Activated CD4-positive, alpha-beta T cell treated with anti-CD3 and anti-CD28 coated beads, Interleukin-2, amount 10 ng/mL, durations not matched to agents 24 days and 14 days (primary cell): ENCODE results near the gene GALM. TPM values are rescaled to one million over a fixed set of nuclear protein-coding genes. Genes with fewer than 3 reads are reported as not detected.
A peak's percentile ranks its signal among the peaks of the same experiment; 100 is the strongest.
"Not testable (repeated sequence)": the region's sequence is repeated elsewhere in the genome, so short reads cannot be mapped to it uniquely, and the experiment has no call there.

Experiments
- DNase-seq: peaks from one replicate; pipeline ENCODE4 v3.0.0; 2022
- H3K27ac Mint-ChIP-seq: one replicate; pipeline ENCODE4 v1.8.0; 2022; ENCODE audit warnings: mild to moderate bottlenecking, mixed read lengths
- H3K27me3 Mint-ChIP-seq: one replicate; pipeline ENCODE4 v1.8.0; 2022; ENCODE audit warnings: mixed read lengths
- H3K36me3 Mint-ChIP-seq: one replicate; pipeline ENCODE4 v1.8.0; 2022; ENCODE audit warnings: low read depth, mild to moderate bottlenecking, mixed read lengths
- H3K4me1 Mint-ChIP-seq: one replicate; pipeline ENCODE4 v1.8.0; 2021; ENCODE audit warnings: mixed read lengths
- H3K4me3 Mint-ChIP-seq: one replicate; pipeline ENCODE4 v1.8.0; 2022; ENCODE audit warnings: mild to moderate bottlenecking, moderate library complexity, mixed read lengths
- H3K9me3 Mint-ChIP-seq: one replicate; pipeline ENCODE4 v1.8.0; 2021; ENCODE audit warnings: mixed read lengths
- intact Hi-C: fragments of 100-400 bp; cut with micrococcal nuclease; formaldehyde crosslinking; loops from one replicate; pipeline ENCODE4 v1.15.1; 2023
- total RNA-seq: library from RNA; stranded (reverse); gene quantifications from 2 replicates; pipeline ENCODE4 v1.2.3, GENCODE V29; 2022

Gene GALM
- total RNA-seq, 1 donor from 2014 or later = 57.4 TPM

- no peak overlapping the region for H3K4me3 Mint-ChIP-seq
- no peak for DNase-seq
- intact Hi-C loops = no loop called here
- peaks cover 46% of the 10 kb centered on the region for H3K4me1 Mint-ChIP-seq
- H3K36me3 Mint-ChIP-seq = peaks cover 76% of the 10 kb centered on the region
- H3K9me3 Mint-ChIP-seq = no peaks in the 10 kb centered on the region
- H3K27me3 Mint-ChIP-seq = no peaks in the 10 kb centered on the region
- H3K27ac Mint-ChIP-seq = peak overlapping the region; percentile 88
Observed at GRCh38 chr2:38676681-38677080, 10.8 kb downstream of the GALM start.

- peaks cover 52% of the 10 kb centered on the region for H3K4me1 Mint-ChIP-seq
- H3K9me3 Mint-ChIP-seq, H3K4me3 Mint-ChIP-seq, H3K27ac Mint-ChIP-seq, H3K27me3 Mint-ChIP-seq, DNase-seq, intact Hi-C loops: not testable (repeated sequence)
- peaks cover 86% of the 10 kb centered on the region for H3K36me3 Mint-ChIP-seq
Observed at GRCh38 chr2:38680868-38681267, 15.0 kb downstream of the GALM start.

- intact Hi-C loops = loop anchor here (1.0 to 2.0 kb wide), 2 partner anchors 15 kb away; no protein-coding TSS in a partner anchor
- Mint-ChIP-seq H3K36me3 (peaks cover 86% of the 10 kb centered on the region), H3K9me3 (no peaks in the 10 kb centered on the region), H3K4me3 (peak overlapping the region; percentile 61), H3K4me1 (peaks cover 52% of the 10 kb centered on the region), H3K27ac (peak overlapping the region; percentile 79), H3K27me3 (no peaks in the 10 kb centered on the region)
- no peak for DNase-seq
Observed at GRCh38 chr2:38682008-38682575, 16.2 kb downstream of the GALM start.

GRCh38 chr2:38682620-38683019 is 16.7 kb downstream of the GALM start:
- Mint-ChIP-seq H3K36me3 (peaks cover 85% of the 10 kb centered on the region), H3K4me1 (peaks cover 48% of the 10 kb centered on the region), H3K4me3 (peak overlapping the region; percentile 61), H3K27ac (peak overlapping the region; percentile 79)
- not testable (repeated sequence) for DNase-seq, H3K9me3 Mint-ChIP-seq, H3K27me3 Mint-ChIP-seq
- intact Hi-C loops = loop anchor here (1.0 to 2.0 kb wide), 2 partner anchors 14 to 15 kb away; no protein-coding TSS in a partner anchor

GRCh38 chr2:38683766-38684165 is 17.9 kb downstream of the GALM start:
- Mint-ChIP-seq H3K4me1 (peaks cover 44% of the 10 kb centered on the region), H3K27me3 (no peaks in the 10 kb centered on the region), H3K4me3 (no peak overlapping the region), H3K27ac (no peak overlapping the region), H3K9me3 (no peaks in the 10 kb centered on the region), H3K36me3 (peaks cover 82% of the 10 kb centered on the region)
- intact Hi-C loops = loop anchor here (2.0 kb wide), 1 partner anchor 13 kb away; no protein-coding TSS in a partner anchor
- DNase-seq = no peak

- Mint-ChIP-seq H3K36me3 (peaks cover 79% of the 10 kb centered on the region), H3K27ac (peak overlapping the region; percentile 72), H3K4me1 (peaks cover 46% of the 10 kb centered on the region), H3K27me3 (no peaks in the 10 kb centered on the region), H3K9me3 (no peaks in the 10 kb centered on the region), H3K4me3 (no peak overlapping the region)
- intact Hi-C loops = no loop called here
- DNase-seq = no peak
Observed at GRCh38 chr2:38685116-38685735, 19.3 kb downstream of the GALM start.

GRCh38 chr2:38690499-38691420 is 24.8 kb downstream of the GALM start:
- Mint-ChIP-seq H3K27me3 (no peaks in the 10 kb centered on the region), H3K9me3 (no peaks in the 10 kb centered on the region), H3K36me3 (peaks cover 71% of the 10 kb centered on the region), H3K4me3 (no peak overlapping the region), H3K27ac (peak overlapping the region; percentile 86), H3K4me1 (peaks cover 46% of the 10 kb centered on the region)
- intact Hi-C loops = loop anchor here (1.0 kb wide), 2 partner anchors 23 to 32 kb away; no protein-coding TSS in a partner anchor
- DNase-seq = no peak

- H3K4me1 Mint-ChIP-seq = peaks cover 46% of the 10 kb centered on the region
- no peaks in the 10 kb centered on the region for H3K9me3 Mint-ChIP-seq
- H3K27me3 Mint-ChIP-seq = no peaks in the 10 kb centered on the region
- intact Hi-C loops = loop anchor here (1.0 kb wide), 1 partner anchor 30 kb away; no protein-coding TSS in a partner anchor
- no peak overlapping the region for H3K4me3 Mint-ChIP-seq
- peaks cover 67% of the 10 kb centered on the region for H3K36me3 Mint-ChIP-seq
- DNase-seq = no peak
- H3K27ac Mint-ChIP-seq = peak overlapping the region; percentile 21
Observed at GRCh38 chr2:38691994-38692393, 26.1 kb downstream of the GALM start.

- Mint-ChIP-seq H3K36me3 (peaks cover 65% of the 10 kb centered on the region), H3K9me3 (no peaks in the 10 kb centered on the region), H3K27me3 (no peaks in the 10 kb centered on the region), H3K4me3 (no peak overlapping the region), H3K4me1 (peaks cover 50% of the 10 kb centered on the region), H3K27ac (peak overlapping the region; percentile 39)
- no peak for DNase-seq
- intact Hi-C loops = no loop called here
Observed at GRCh38 chr2:38692636-38693318, 26.9 kb downstream of the GALM start.

- peak overlapping the region; percentile 81 for H3K27ac Mint-ChIP-seq
- H3K9me3 Mint-ChIP-seq = no peaks in the 10 kb centered on the region
- peaks cover 58% of the 10 kb centered on the region for H3K4me1 Mint-ChIP-seq
- H3K36me3 Mint-ChIP-seq = peaks cover 54% of the 10 kb centered on the region
- intact Hi-C loops = loop anchor here (2.0 kb wide), 1 partner anchor 14 kb away; no protein-coding TSS in a partner anchor
- no peak overlapping the region for H3K4me3 Mint-ChIP-seq
- DNase-seq = no peak
- H3K27me3 Mint-ChIP-seq = no peaks in the 10 kb centered on the region
Observed at GRCh38 chr2:38697116-38697840, 31.4 kb downstream of the GALM start.

GRCh38 chr2:38698467-38699003 is 32.6 kb downstream of the GALM start:
- intact Hi-C loops = no loop called here
- H3K4me1 Mint-ChIP-seq = peaks cover 51% of the 10 kb centered on the region

GRCh38 chr2:38700113-38700785 is 34.3 kb downstream of the GALM start:
- peak; percentile 72 for DNase-seq
- peaks cover 48% of the 10 kb centered on the region for H3K4me1 Mint-ChIP-seq
- peak overlapping the region; percentile 92 for H3K27ac Mint-ChIP-seq
- H3K27me3 Mint-ChIP-seq = no peaks in the 10 kb centered on the region
- H3K36me3 Mint-ChIP-seq = peaks cover 42% of the 10 kb centered on the region
- intact Hi-C loops = loop anchor here (1.0 to 2.0 kb wide), 4 partner anchors 9 to 97 kb away; partner anchors contain the start of genes GALM and HNRNPLL
- peak overlapping the region; percentile 78 for H3K4me3 Mint-ChIP-seq
- H3K9me3 Mint-ChIP-seq = no peaks in the 10 kb centered on the region

More at GRCh38 chr2:38698467-38699003, 32.6 kb downstream of the GALM start:
- Mint-ChIP-seq H3K9me3 (no peaks in the 10 kb centered on the region), H3K36me3 (peaks cover 49% of the 10 kb centered on the region), H3K4me3 (no peak overlapping the region), H3K27me3 (no peaks in the 10 kb centered on the region), H3K27ac (peak overlapping the region; percentile 41)
- DNase-seq = no peak
